ENCODE measurements around the gene LPO. TPM values are rescaled to one million over a fixed set of nuclear protein-coding genes. Genes with fewer than 3 reads are reported as not detected.

The LPO gene
- total RNA-seq, 1 donor from 2014 or later, result not detected

DNA sequence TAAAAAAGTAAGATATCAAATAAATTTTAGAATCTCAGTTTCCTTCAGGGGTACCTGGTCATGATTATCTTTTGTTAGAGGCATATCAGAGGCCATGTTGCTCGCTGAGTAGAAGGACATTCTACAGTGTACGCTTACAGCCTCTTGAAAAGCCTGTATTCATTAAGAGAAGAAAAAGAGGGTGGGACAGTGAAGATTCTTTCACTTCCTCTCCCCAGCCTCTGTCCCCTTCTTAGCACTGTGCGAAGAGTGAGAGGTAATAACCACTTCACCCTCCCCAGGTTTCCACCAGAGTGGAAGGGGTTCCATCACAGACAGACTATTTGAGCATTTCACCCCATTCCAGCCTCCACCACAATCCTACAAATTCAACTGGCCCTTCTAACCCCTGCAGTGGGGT lies 4.8 kb upstream of the LPO start:
- Mint-ChIP-seq H3K27ac (peak overlapping the region; percentile 69), H3K36me3 (ENCODE audit: low read depth) (no peaks in the 10 kb centered on the region), H3K27me3 (no peaks in the 10 kb centered on the region), H3K9me3 (no peaks in the 10 kb centered on the region), H3K4me3 (peak overlapping the region; percentile 47), H3K4me1 (peaks cover 30% of the 10 kb centered on the region)
- intact Hi-C loops (cut with micrococcal nuclease), result loop anchor here (1.0 kb wide), 2 partner anchors 14 to 16 kb away; partner anchors contain the start of gene MKS1
- ATAC-seq (ENCODE audit: low read depth) (peak; percentile 91), DNase-seq (no peak)
- TF ChIP-seq, protein P1, sequence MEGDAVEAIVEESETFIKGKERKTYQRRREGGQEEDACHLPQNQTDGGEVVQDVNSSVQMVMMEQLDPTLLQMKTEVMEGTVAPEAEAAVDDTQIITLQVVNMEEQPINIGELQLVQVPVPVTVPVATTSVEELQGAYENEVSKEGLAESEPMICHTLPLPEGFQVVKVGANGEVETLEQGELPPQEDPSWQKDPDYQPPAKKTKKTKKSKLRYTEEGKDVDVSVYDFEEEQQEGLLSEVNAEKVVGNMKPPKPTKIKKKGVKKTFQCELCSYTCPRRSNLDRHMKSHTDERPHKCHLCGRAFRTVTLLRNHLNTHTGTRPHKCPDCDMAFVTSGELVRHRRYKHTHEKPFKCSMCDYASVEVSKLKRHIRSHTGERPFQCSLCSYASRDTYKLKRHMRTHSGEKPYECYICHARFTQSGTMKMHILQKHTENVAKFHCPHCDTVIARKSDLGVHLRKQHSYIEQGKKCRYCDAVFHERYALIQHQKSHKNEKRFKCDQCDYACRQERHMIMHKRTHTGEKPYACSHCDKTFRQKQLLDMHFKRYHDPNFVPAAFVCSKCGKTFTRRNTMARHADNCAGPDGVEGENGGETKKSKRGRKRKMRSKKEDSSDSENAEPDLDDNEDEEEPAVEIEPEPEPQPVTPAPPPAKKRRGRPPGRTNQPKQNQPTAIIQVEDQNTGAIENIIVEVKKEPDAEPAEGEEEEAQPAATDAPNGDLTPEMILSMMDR (IDR thresholded peaks at IDR 0.05), result no peak
- ChIA-PET CTCF (interaction anchor here (1.0 to 3.0 kb wide), 4 partner anchors 13 to 16 kb away, joined by 3 to 23 read pairs (median 6); partner anchors contain the start of gene MKS1), POLR2A (interaction anchor here (1.3 to 1.7 kb wide), 6 partner anchors 14 to 398 kb away, joined by 3 to 19 read pairs (median 6); partner anchors contain the start of gene MKS1)

DNA sequence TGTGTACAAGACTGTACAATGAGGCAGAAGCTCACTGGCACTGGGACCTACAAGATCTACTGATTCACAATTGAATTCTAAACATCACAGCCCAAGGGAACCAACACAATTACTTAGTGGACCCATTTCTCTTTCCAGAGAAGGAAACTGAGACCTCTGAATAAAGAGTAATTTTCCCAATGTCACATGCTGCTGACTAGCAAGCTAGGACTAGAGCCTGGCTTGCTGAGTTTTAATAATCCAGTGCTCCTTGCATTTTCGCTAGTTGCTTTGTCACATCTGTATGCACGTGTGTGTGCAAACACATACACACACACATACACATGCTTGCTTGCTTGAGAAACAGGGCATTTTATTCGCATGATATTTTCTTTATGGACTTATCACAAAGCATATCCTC lies 3.9 kb upstream of the LPO start:
- Mint-ChIP-seq H3K4me3 (no peak overlapping the region), H3K4me1 (peaks cover 30% of the 10 kb centered on the region), H3K9me3 (no peaks in the 10 kb centered on the region), H3K36me3 (ENCODE audit: low read depth) (no peaks in the 10 kb centered on the region), H3K27ac (no peak overlapping the region), H3K27me3 (peaks cover 3% of the 10 kb centered on the region)
- CTCF ChIA-PET, result no interaction called here
- DNase-seq (no peak), ATAC-seq (ENCODE audit: low read depth) (no peak)
- POLR2A ChIA-PET, result no interaction called here
- TF ChIP-seq, protein P1 (IDR thresholded peaks at IDR 0.05), result no peak
- intact Hi-C loops (cut with micrococcal nuclease), result no loop called here

DNA sequence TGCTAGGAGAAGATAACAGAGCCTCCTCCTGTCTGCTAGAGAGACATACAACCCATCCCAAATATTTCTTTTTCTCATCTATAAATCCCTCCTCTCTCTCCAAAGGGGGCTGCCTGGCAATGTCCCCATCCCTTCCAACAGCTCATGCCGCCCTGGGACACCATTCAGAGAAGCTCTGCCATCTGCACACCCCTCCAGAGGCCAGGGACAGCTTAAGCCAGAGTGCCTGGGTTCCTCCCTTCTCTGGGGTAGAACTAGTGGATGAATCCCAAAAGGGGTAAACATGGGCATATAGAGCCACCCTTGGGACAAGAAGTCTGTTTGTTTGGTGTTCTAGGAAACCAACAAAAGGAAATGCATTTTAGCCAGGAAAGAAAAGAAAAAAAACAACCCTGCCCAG lies 2.6 kb upstream of the LPO start:
- intact Hi-C loops (cut with micrococcal nuclease), result no loop called here
- H3K4me3 Mint-ChIP-seq, result no peak overlapping the region
- ChIA-PET CTCF (interaction anchor here (1.1 to 1.9 kb wide), 2 partner anchors 14 to 36 kb away, joined by 4 to 8 read pairs; no protein-coding TSS in a partner anchor), POLR2A (interaction anchor here (0.6 to 1.0 kb wide), 4 partner anchors 17 to 146 kb away, joined by 3 read pairs; partner anchors contain the start of gene MKS1)
- no peaks in the 10 kb centered on the region for H3K36me3 Mint-ChIP-seq (ENCODE audit: low read depth)
- no peak for ATAC-seq (ENCODE audit: low read depth)
- no peak for DNase-seq
- no peak overlapping the region for H3K27ac Mint-ChIP-seq
- peaks cover 30% of the 10 kb centered on the region for H3K4me1 Mint-ChIP-seq
- H3K9me3 Mint-ChIP-seq, result no peaks in the 10 kb centered on the region
- TF ChIP-seq, protein P1 (IDR thresholded peaks at IDR 0.05), result no peak
- peaks cover 14% of the 10 kb centered on the region for H3K27me3 Mint-ChIP-seq

DNA sequence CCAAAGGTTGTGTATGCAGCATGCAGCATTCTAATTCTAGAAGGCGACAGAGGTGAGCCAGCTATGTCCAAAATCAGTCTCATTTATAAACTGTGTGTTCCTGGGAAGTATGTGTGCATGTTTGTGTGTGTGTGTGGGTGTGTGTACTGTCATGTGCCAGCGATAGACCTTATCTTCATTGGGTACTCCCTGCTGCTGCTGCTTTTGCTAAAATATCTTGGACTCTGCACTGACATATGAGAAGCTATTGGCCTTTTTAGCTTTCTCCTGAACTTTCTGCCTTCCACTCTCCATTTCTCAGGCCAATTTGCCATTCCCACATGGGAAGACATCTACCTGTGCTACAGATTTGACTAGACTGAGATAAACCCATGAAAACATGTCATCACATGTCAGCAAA lies 2.0 kb upstream of the LPO start:
- no peak overlapping the region for H3K27ac Mint-ChIP-seq

DNA sequence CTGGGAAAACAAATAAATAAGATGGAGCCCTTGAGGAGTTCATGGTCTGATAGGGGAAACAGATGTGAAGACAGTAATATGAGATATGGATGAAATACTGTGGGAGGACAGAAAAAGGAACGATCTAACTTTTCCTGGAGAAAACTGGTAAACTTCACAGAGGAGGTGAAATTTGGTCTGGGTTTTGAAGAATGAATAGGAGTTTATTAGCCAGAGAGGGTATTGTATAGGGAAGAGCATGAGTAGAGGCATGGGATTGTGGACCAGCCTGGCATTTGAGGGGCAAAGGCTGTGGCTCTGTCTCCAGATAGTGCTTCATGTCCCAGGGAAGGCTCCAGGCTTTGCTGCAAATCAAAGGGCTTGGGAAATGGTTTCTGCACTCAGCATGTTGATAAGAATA lies 1.6 kb downstream of the LPO start:
- no peak overlapping the region for H3K27ac Mint-ChIP-seq
- DNase-seq (no peak), ATAC-seq (ENCODE audit: low read depth) (no peak)
- TF ChIP-seq, protein P1 (IDR thresholded peaks at IDR 0.05), result no peak
- intact Hi-C loops (cut with micrococcal nuclease), result no loop called here
- no peaks in the 10 kb centered on the region for H3K9me3 Mint-ChIP-seq
- H3K36me3 Mint-ChIP-seq (ENCODE audit: low read depth), result no peaks in the 10 kb centered on the region
- no peaks in the 10 kb centered on the region for H3K4me1 Mint-ChIP-seq
- peaks cover 37% of the 10 kb centered on the region for H3K27me3 Mint-ChIP-seq
- ChIA-PET POLR2A (no interaction called here), CTCF (no interaction called here)
- H3K4me3 Mint-ChIP-seq, result no peak overlapping the region

More for the DNA sequence above, 2.0 kb upstream of the LPO start:
- TF ChIP-seq, protein P1 (IDR thresholded peaks at IDR 0.05), result no peak
- ChIA-PET POLR2A (interaction anchor here (0.6 kb wide), 1 partner anchor 146 kb away, joined by 3 read pairs; no protein-coding TSS in a partner anchor), CTCF (interaction anchor here (1.1 to 1.9 kb wide), 2 partner anchors 13 to 36 kb away, joined by 4 to 8 read pairs; no protein-coding TSS in a partner anchor)
- Mint-ChIP-seq H3K4me1 (peaks cover 29% of the 10 kb centered on the region), H3K4me3 (no peak overlapping the region), H3K27me3 (peaks cover 17% of the 10 kb centered on the region), H3K36me3 (ENCODE audit: low read depth) (no peaks in the 10 kb centered on the region), H3K9me3 (no peaks in the 10 kb centered on the region)
- ATAC-seq (ENCODE audit: low read depth) (no peak), DNase-seq (no peak)
- intact Hi-C loops (cut with micrococcal nuclease), result no loop called here

All from activated B cell treated with CpG ODN at 0.5 μM for 24 hours (primary cell).